ENCODE measurements around the gene ROBO1. TPM values are rescaled to one million over a fixed set of nuclear protein-coding genes. Genes with fewer than 3 reads are reported as not detected.

ROBO1 gene
- total and polyA plus RNA-seq, 2 of the 13 experiments (the other 11 are each of a cell fraction or from before 2014, with no cell fraction given) = 52.2 to 71.0 TPM

- 98% methylated on average over 2 of the region's 2 CpGs for WGBS (ENCODE audit: low lambda C conversion rate)
- H3K9ac ChIP-seq (ENCODE audit: insufficient read depth, low read depth, low read length) = no peak overlapping the region
- H3K79me2 ChIP-seq (ENCODE audit: insufficient read depth, low read length) = peaks cover 53% of the 10 kb centered on the region
- intact Hi-C loops (cut with micrococcal nuclease; ENCODE audit: unreplicated experiment) (no loop called here), in situ Hi-C loops (cut with HindIII; ENCODE audit: extremely low pct_ligation_motif_present, low pct_unique_long_range_greater_than_20kb) (no loop called here)
- CTCF ChIA-PET (ENCODE audit: low intra/inter-chr PET ratio, low total read pairs) = no interaction called here
- no peak overlapping the region for H3K27ac ChIP-seq (ENCODE audit: extremely low read length, insufficient read depth, low read length)
- H3K9me3 ChIP-seq (ENCODE audit: low read length) = no peaks in the 10 kb centered on the region
- DNase-seq (ENCODE audit: low spot score) (no peak), FAIRE-seq (no peak), ATAC-seq (no peak)
- TF ChIP-seq FOSL1 (CRISPR knock-in tag; IDR thresholded peaks at IDR 0.05; ENCODE audit: borderline replicate concordance) (no peak), ELF1 (CRISPR knock-in tag; IDR thresholded peaks at IDR 0.05) (no peak), CREBL2 (CRISPR knock-in tag; IDR thresholded peaks at IDR 0.05; ENCODE audit: borderline replicate concordance) (no peak), PCBP2 (optimal IDR thresholded peaks at IDR 0.05; ENCODE audit: low read depth, low read length, poor library complexity, severe bottlenecking) (no peak), ZNF430 (CRISPR knock-in tag; IDR thresholded peaks at IDR 0.05) (no peak), ZBTB40 (IDR thresholded peaks at IDR 0.05) (no peak), ZBTB40 (CRISPR knock-in tag; IDR thresholded peaks at IDR 0.05) (no peak), NR2C2 (CRISPR knock-in tag; IDR thresholded peaks at IDR 0.05; ENCODE audit: borderline replicate concordance) (no peak), ERF (CRISPR knock-in tag; IDR thresholded peaks at IDR 0.05) (no peak), ATRX (CRISPR knock-in tag; IDR thresholded peaks at IDR 0.05; ENCODE audit: borderline replicate concordance) (no peak), DMTF1 (CRISPR knock-in tag; IDR thresholded peaks at IDR 0.05) (no peak), ZNF577 (CRISPR knock-in tag; IDR thresholded peaks at IDR 0.05; ENCODE audit: borderline replicate concordance, low read depth) (no peak), KMT2B (CRISPR knock-in tag; IDR thresholded peaks at IDR 0.05) (no peak)
- no peaks in the 10 kb centered on the region for H3K27me3 ChIP-seq (ENCODE audit: control insufficient read depth in 1 of 2, insufficient read depth in 2 of 2, low read length in 2 of 2)
- no peaks in the 10 kb centered on the region for H4K20me1 ChIP-seq (ENCODE audit: insufficient read depth, low read length)
- H2AFZ ChIP-seq (ENCODE audit: low read length) = no peak overlapping the region
- no peak overlapping the region for H3K4me2 ChIP-seq (ENCODE audit: low read depth, low read length)
- BruUV-seq (replicated peaks) = no TSS peak
- peaks cover 0 to 6% of the 10 kb centered on the region in 2 experiments; a peak in 2 of 5 replicates for H3K36me3 ChIP-seq (replicated peaks in 1 of 2; ENCODE audit: control insufficient read depth in 1 of 2, insufficient read depth in 2 of 2, low read length in 2 of 2)
- 0 out of 2 replicates have a peak, but pooled peaks cover 5% of the 10 kb centered on the region for H3K4me1 ChIP-seq (ENCODE audit: insufficient read depth, low read length)
- no peak overlapping the region for H3K4me3 ChIP-seq (replicated peaks in 1 of 3; ENCODE audit: insufficient read depth in 1 of 3, low read depth in 2 of 3, low read length in 3 of 3)
- POLR2A ChIA-PET = no interaction called here
Measured at GRCh38 chr3:78894787-78895186, 873.0 kb downstream of the ROBO1 start.
